H1 (cell line): Measurements from ENCODE around the gene GPBP1. TPM values are rescaled to one million over a fixed set of nuclear protein-coding genes. Genes with fewer than 3 reads are reported as not detected.

ENCODE experiments used
- CTCF ChIA-PET: fragments of 300-600 bp; sonication (Branson Sonifier 250); formaldehyde crosslinking; loops from one replicate; lab custom pipeline; 2021; ENCODE audit not compliant: partially characterized antibody; lab: Charles Lee
- POLR2A ChIA-PET: fragments of 300-600 bp; sonication (Branson Sonifier 250); formaldehyde crosslinking; loops from one replicate; lab custom pipeline; 2021; ENCODE audit warnings: inconsistent platforms; ENCODE audit not compliant: partially characterized antibody; lab: Charles Lee
- DNase-seq, 2 experiments: peaks; one replicate each; pipeline versions ENCODE4 v3.0.0 to v3.0.0-alpha.2; 2010 to 2022; ENCODE audit warnings: low spot score in 2 of 2, low read depth in 1 of 2, mixed read lengths in 1 of 2
- FAIRE-seq: peaks from 2 replicates; lab custom pipeline; 2011; peaks lifted over from hg19 to GRCh38; lab: Jason Lieb, UNC
- H2AFZ ChIP-seq: 2 replicates; pipeline ENCODE4 v1.8.1; 2012; ENCODE audit warnings: low read length, inconsistent platforms
- H2AK5ac ChIP-seq: 2 replicates; pipeline ENCODE4 v1.6.1; 2013; ENCODE audit warnings: low read depth, low read length
- H2BK120ac ChIP-seq: replicated peaks from 2 replicates; pipeline ENCODE3; 2013; ENCODE audit warnings: low read depth, low read length, inconsistent platforms
- H2BK12ac ChIP-seq: 2 replicates; pipeline ENCODE4 v1.6.1; 2013; ENCODE audit warnings: low read depth, low read length
- H2BK15ac ChIP-seq: 2 replicates; pipeline ENCODE4 v1.6.1; 2013; ENCODE audit warnings: low read length
- H2BK20ac ChIP-seq: 2 replicates; pipeline ENCODE4 v1.6.1; 2013; ENCODE audit warnings: low read length
- H2BK5ac ChIP-seq: 2 replicates; pipeline ENCODE4 v1.6.1; 2013; ENCODE audit warnings: low read depth, low read length
- H3K14ac ChIP-seq: 2 replicates; pipeline ENCODE4 v1.6.1; 2013; ENCODE audit warnings: inconsistent platforms; ENCODE audit not compliant: insufficient read length
- H3K18ac ChIP-seq: 2 replicates; pipeline ENCODE4 v1.6.1; 2013; ENCODE audit warnings: low read length; ENCODE audit errors: extremely low read depth
- H3K23ac ChIP-seq: 2 replicates; pipeline ENCODE4 v1.6.1; 2013; ENCODE audit warnings: inconsistent platforms; ENCODE audit not compliant: insufficient read length
- H3K23me2 ChIP-seq: 2 replicates; pipeline ENCODE4 v1.6.1; 2013; ENCODE audit warnings: low read depth, low read length
- H3K27ac ChIP-seq: 2 replicates; pipeline ENCODE4 v1.6.1; 2011; ENCODE audit warnings: low read depth, low read length, inconsistent platforms
- H3K27me3 ChIP-seq, 4 experiments: replicated peaks in 1 of 4; 1 replicate in 1 of 4; 2 replicates in 3 of 4; pipeline versions ENCODE4 v1.6.1 to v1.8.1; 2011 to 2013; ENCODE audit warnings: low read length in 3 of 4, mild to moderate bottlenecking in 3 of 4, inconsistent platforms in 2 of 4, mixed read lengths in 2 of 4, moderate library complexity in 1 of 4; ENCODE audit not compliant: control insufficient read depth in 3 of 4, insufficient read depth in 3 of 4; ENCODE audit errors: extremely low read depth in 1 of 4
- H3K36me3 ChIP-seq, 4 experiments: 2 replicates each; pipeline versions ENCODE4 v1.6.1 to v1.8.1; 2011 to 2013; ENCODE audit warnings: mild to moderate bottlenecking in 4 of 4, low read length in 3 of 4, moderate library complexity in 2 of 4, control low read depth in 1 of 4, inconsistent platforms in 1 of 4; ENCODE audit not compliant: insufficient read depth in 4 of 4, control insufficient read depth in 2 of 4
- H3K4ac ChIP-seq: replicated peaks from 2 replicates; pipeline ENCODE3; 2013; ENCODE audit warnings: low read length, low read depth, mixed read lengths, inconsistent platforms; ENCODE audit not compliant: insufficient read length
- H3K4me1 ChIP-seq, 4 experiments: replicated peaks in 1 of 4; 1 replicate in 1 of 4; 2 replicates in 3 of 4; pipeline versions ENCODE4 v1.6.1 to v1.8.1; 2011 to 2013; ENCODE audit warnings: low read length in 3 of 4, inconsistent platforms in 2 of 4, mixed read lengths in 1 of 4; ENCODE audit not compliant: insufficient read depth in 4 of 4, control insufficient read depth in 3 of 4
- H3K4me2 ChIP-seq, 2 experiments: 2 replicates each; pipeline versions ENCODE4 v1.6.1 to v1.8.1; 2011 to 2013; ENCODE audit warnings: low read depth in 2 of 2, low read length in 2 of 2, control low read depth in 1 of 2, inconsistent platforms in 1 of 2, mild to moderate bottlenecking in 1 of 2; ENCODE audit not compliant: insufficient read depth in 1 of 2
- H3K4me3 ChIP-seq, 4 experiments: fragments of 200-600, 300-600 bp in 1 of 4; sonication (generic), shearing (Covaris generic), sonication (Bioruptor Twin) in 1 of 4; 2 replicates each; pipeline versions ENCODE4 v1.5.1 to v1.8.1; 2011 to 2016; ENCODE audit warnings: low read length in 4 of 4, low read depth in 3 of 4, control low read depth in 2 of 4, inconsistent platforms in 2 of 4, mild to moderate bottlenecking in 2 of 4, mixed read lengths in 1 of 4, moderate library complexity in 1 of 4; ENCODE audit not compliant: insufficient read depth in 2 of 4; ENCODE audit errors: extremely low read depth in 1 of 4
- H3K56ac ChIP-seq: replicated peaks from 2 replicates; pipeline ENCODE3; 2013; ENCODE audit warnings: low read depth, mild to moderate bottlenecking, mixed read lengths, low read length, inconsistent platforms; ENCODE audit not compliant: insufficient read length
- H3K79me1 ChIP-seq: 2 replicates; pipeline ENCODE4 v1.6.1; 2013; ENCODE audit warnings: low read depth, low read length, control low read depth
- H3K79me2 ChIP-seq, 2 experiments: 2 replicates each; pipeline versions ENCODE4 v1.6.1 to v1.8.1; 2012 to 2013; ENCODE audit warnings: low read length in 2 of 2, mild to moderate bottlenecking in 2 of 2, inconsistent platforms in 1 of 2; ENCODE audit not compliant: insufficient read depth in 2 of 2, control insufficient read depth in 1 of 2
- H3K9ac ChIP-seq, 4 experiments: replicated peaks in 1 of 4; 1 replicate in 1 of 4; 2 replicates in 3 of 4; pipeline versions ENCODE4 v1.6.1 to v1.8.1; 2011 to 2013; ENCODE audit warnings: low read depth in 3 of 4, low read length in 3 of 4, control low read depth in 2 of 4, mild to moderate bottlenecking in 2 of 4, moderate library complexity in 2 of 4, inconsistent platforms in 1 of 4; ENCODE audit errors: extremely low read depth in 1 of 4
- H3K9me3 ChIP-seq, 2 experiments: 2 replicates each; pipeline versions ENCODE4 v1.6.1 to v1.8.1; 2012 to 2013; ENCODE audit warnings: mild to moderate bottlenecking in 2 of 2, moderate library complexity in 2 of 2, control low read depth in 1 of 2, inconsistent platforms in 1 of 2, low read depth in 1 of 2, low read length in 1 of 2, mixed read lengths in 1 of 2; ENCODE audit not compliant: insufficient read depth in 2 of 2
- H4K20me1 ChIP-seq, 2 experiments: replicated peaks in 1 of 2; 2 replicates each; pipeline versions ENCODE3 to v1.8.1; 2011 to 2013; ENCODE audit warnings: inconsistent platforms in 2 of 2, low read length in 2 of 2, mild to moderate bottlenecking in 1 of 2; ENCODE audit not compliant: insufficient read depth in 2 of 2, control insufficient read depth in 1 of 2
- H4K5ac ChIP-seq: 2 replicates; pipeline ENCODE4 v1.6.1; 2013; ENCODE audit warnings: low read length, low read depth, mixed read lengths, inconsistent platforms; ENCODE audit not compliant: insufficient read length
- H4K8ac ChIP-seq: 2 replicates; pipeline ENCODE4 v1.8.0; 2013; ENCODE audit warnings: mild to moderate bottlenecking, moderate library complexity, low read length, inconsistent platforms; ENCODE audit not compliant: insufficient read depth; ENCODE audit errors: extremely low read depth
- H4K91ac ChIP-seq: replicated peaks from 2 replicates; pipeline ENCODE3; 2013; ENCODE audit warnings: low read length, mixed read lengths, inconsistent platforms; ENCODE audit not compliant: insufficient read length
- EP300 ChIP-seq, 2 experiments: IDR thresholded peaks; 1 replicate in 1 of 2; 2 replicates in 1 of 2; pipeline ENCODE4 v1.6.1; 2011 to 2012; ENCODE audit warnings: low read depth in 2 of 2, low read length in 2 of 2, mild to moderate bottlenecking in 2 of 2, borderline replicate concordance in 1 of 2, inconsistent platforms in 1 of 2, moderate library complexity in 1 of 2
- SP1 ChIP-seq: IDR thresholded peaks from 2 replicates; pipeline ENCODE4 v1.6.1; 2011; ENCODE audit warnings: low read depth, low read length
- TAF7 ChIP-seq: optimal IDR thresholded peaks from 2 replicates; pipeline ENCODE3; 2011; ENCODE audit warnings: low read depth, mild to moderate bottlenecking, inconsistent platforms, low read length, moderate library complexity, borderline replicate concordance
- TEAD4 ChIP-seq: IDR thresholded peaks from 2 replicates; pipeline ENCODE4 v1.6.1; 2012; ENCODE audit warnings: low read depth, low read length, inconsistent platforms, mixed read lengths
- ZNF274 ChIP-seq: IDR thresholded peaks from 2 replicates; pipeline ENCODE4 v1.7.0; 2012; ENCODE audit warnings: low read length, borderline replicate concordance; ENCODE audit errors: extremely low read depth
- WGBS, 2 experiments: shearing (Covaris generic) in 1 of 2; methylation state at CpG; one replicate each; pipeline versions ENCODE4 v1.1.6 to v1.1.7; 2013 to 2015; ENCODE audit warnings: low lambda C conversion rate in 2 of 2, mixed read lengths in 2 of 2, inconsistent platforms in 1 of 2, low coverage in 1 of 2, missing lambda C conversion rate in 1 of 2; ENCODE audit not compliant: insufficient replicate concordance in 2 of 2, insufficient coverage in 1 of 2, insufficient read length in 1 of 2; ENCODE audit errors: extremely low coverage in 1 of 2, missing lambda C conversion rate in 1 of 2; 5-methylcytosine and 5-hydroxymethylcytosine counted together
- polyA plus RNA-seq, 7 experiments: library from polyadenylated mRNA; depleted of rRNA in 3 of 7; stranded (reverse) in 5 of 7; unstranded in 2 of 7; fragments of >200 nt in 5 of 7; fragments of 200-250 nt in 2 of 7; gene quantifications; 1 replicate in 5 of 7; 2 replicates in 1 of 7; 4 replicates in 1 of 7; pipeline versions ENCODE4 v1.2.1 to v1.2.3, GENCODE V29; 2011 to 2013; ENCODE audit warnings: missing spikeins in 2 of 7, mixed read lengths in 2 of 7
- total RNA-seq: library from RNA; stranded (reverse); fragmentation: NEBNext Ultra II Directional; extraction: Animal tissue kit (Norgen Biotek cat#: 25700); gene quantifications from 2 replicates; pipeline ENCODE4 v1.2.1, GENCODE V29; 2021

GPBP1 gene
- total and polyA plus RNA-seq, 2 of the 8 experiments (the other 6 are each of a cell fraction or from before 2014, with no cell fraction given), result 29.2 to 108 TPM

- POLR2A ChIA-PET, result interaction anchor here (1.0 to 2.0 kb wide), 7 partner anchors 10 to 266 kb away, joined by 3 to 9 read pairs (median 6); partner anchors contain the start of gene SETD9
- Histone ChIP-seq H3K14ac (no peak overlapping the region), H3K79me2 (peaks cover 59 to 71% of the 10 kb centered on the region in 2 experiments), H2AK5ac (no peak overlapping the region), H3K18ac (no peak overlapping the region), H2AFZ (no peak overlapping the region), H2BK15ac (no peak overlapping the region), H3K4me2 (peak overlapping the region; percentile 74 to 90), H3K56ac (peak overlapping the region; percentile 16), H2BK12ac (no peak overlapping the region), H3K27ac (peak overlapping the region; percentile 53), H3K79me1 (no peaks in the 10 kb centered on the region), H3K23ac (no peak overlapping the region), H2BK5ac (no peak overlapping the region), H4K91ac (no peak overlapping the region), H2BK120ac (no peak overlapping the region), H3K4me1 (peaks cover 0 to 6% (median 4%) of the 10 kb centered on the region in 4 experiments; a peak in 4 of 7 replicates), H3K9ac (peak overlapping the region; percentile 46 to 99 (median 66); a peak in 5 of 7 replicates), H4K5ac (no peak overlapping the region), H3K4me3 (peak overlapping the region; percentile 94 to 99 (median 96)), H3K27me3 (no peaks in the 10 kb centered on the region), H3K4ac (no peak overlapping the region), H3K9me3 (no peaks in the 10 kb centered on the region), H3K36me3 (peaks cover 0 to 25% (median 0%) of the 10 kb centered on the region in 4 experiments; a peak in 1 of 8 replicates), H2BK20ac (no peak overlapping the region), H3K23me2 (peaks cover 11% of the 10 kb centered on the region), H4K8ac (no peak overlapping the region), H4K20me1 (peaks cover 22 to 34% of the 10 kb centered on the region in 2 experiments)
- WGBS, 2 experiments, result 36% methylated on average over 11 of the region's 11 CpGs; no CpG with 5 or more reads in 1 of the 2 experiments
- CTCF ChIA-PET, result interaction anchor here (0.6 to 2.0 kb wide), 6 partner anchors 13 to 67 kb away, joined by 3 to 7 read pairs (median 3); no protein-coding TSS in a partner anchor
- FAIRE-seq (no peak), DNase-seq (no peak)
- TF ChIP-seq TEAD4 (no peak), SP1 (peak; percentile 42; the same call in 1 of the 2 replicates), EP300 (IDR thresholded peaks at IDR 0.05; ENCODE audit: borderline replicate concordance in 1 of 2, low read depth in 2 of 2, low read length in 2 of 2) (peak in 1 of 2 experiments; percentile 58; a peak in 1 of 3 replicates), ZNF274 (no peak), TAF7 (peak; percentile 44)
Measured at GRCh38 chr5:57175551-57176309, 1.9 kb downstream of the GPBP1 start.
